GM19099 (cell line): ENCODE measurements around the gene RRAS2.

Experiments
- POLR2A ChIP-seq: IDR thresholded peaks from 3 replicates; pipeline ENCODE4 v1.6.1; 2011; ENCODE audit warnings: low read depth; ENCODE audit not compliant: insufficient read length; ENCODE audit errors: extremely low read depth

The RRAS2 gene

GRCh38 chr11:14306481-14306880 lies 52.5 kb downstream of the RRAS2 start:
- TF ChIP-seq POLR2A, result no peak

- no peak for TF ChIP-seq POLR2A
Observed at GRCh38 chr11:14305649-14306048, 53.3 kb downstream of the RRAS2 start.

- no peak for TF ChIP-seq POLR2A
Observed at GRCh38 chr11:14304601-14305000, 54.4 kb downstream of the RRAS2 start.

- no peak for TF ChIP-seq POLR2A
Observed at GRCh38 chr11:14300661-14301304, 58.2 kb downstream of the RRAS2 start.

GRCh38 chr11:14299921-14300320 lies 59.1 kb downstream of the RRAS2 start:
- no peak for TF ChIP-seq POLR2A

GRCh38 chr11:14290422-14290821 lies 68.6 kb downstream of the RRAS2 start:
- TF ChIP-seq POLR2A, result no peak

GRCh38 chr11:14288189-14288935 lies 70.6 kb downstream of the RRAS2 start:
- TF ChIP-seq POLR2A, result no peak

GRCh38 chr11:14275076-14275475 lies 83.9 kb downstream of the RRAS2 start:
- no peak for TF ChIP-seq POLR2A

DNA sequence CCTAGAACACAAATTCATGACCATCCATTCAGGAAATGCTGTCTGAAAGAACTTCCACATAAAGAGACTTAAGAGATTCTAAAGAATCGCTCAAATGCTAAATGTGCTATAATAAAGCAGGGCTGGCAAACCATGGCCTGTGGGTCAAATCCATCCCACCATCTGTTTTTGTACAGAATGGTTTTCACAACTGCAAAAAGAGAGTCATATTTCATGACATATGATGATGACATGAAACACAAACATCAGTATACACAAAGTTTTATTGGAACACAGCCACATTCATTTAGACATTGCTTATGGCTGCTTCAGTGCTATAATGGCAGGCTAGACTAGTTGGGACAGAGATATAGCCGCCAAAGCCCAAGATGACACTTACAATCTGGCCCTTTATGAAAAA lies 85.1 kb downstream of the RRAS2 start:
- no peak for TF ChIP-seq POLR2A

- no peak for TF ChIP-seq POLR2A
Observed at GRCh38 chr11:14270690-14271542, 88.1 kb downstream of the RRAS2 start.

DNA sequence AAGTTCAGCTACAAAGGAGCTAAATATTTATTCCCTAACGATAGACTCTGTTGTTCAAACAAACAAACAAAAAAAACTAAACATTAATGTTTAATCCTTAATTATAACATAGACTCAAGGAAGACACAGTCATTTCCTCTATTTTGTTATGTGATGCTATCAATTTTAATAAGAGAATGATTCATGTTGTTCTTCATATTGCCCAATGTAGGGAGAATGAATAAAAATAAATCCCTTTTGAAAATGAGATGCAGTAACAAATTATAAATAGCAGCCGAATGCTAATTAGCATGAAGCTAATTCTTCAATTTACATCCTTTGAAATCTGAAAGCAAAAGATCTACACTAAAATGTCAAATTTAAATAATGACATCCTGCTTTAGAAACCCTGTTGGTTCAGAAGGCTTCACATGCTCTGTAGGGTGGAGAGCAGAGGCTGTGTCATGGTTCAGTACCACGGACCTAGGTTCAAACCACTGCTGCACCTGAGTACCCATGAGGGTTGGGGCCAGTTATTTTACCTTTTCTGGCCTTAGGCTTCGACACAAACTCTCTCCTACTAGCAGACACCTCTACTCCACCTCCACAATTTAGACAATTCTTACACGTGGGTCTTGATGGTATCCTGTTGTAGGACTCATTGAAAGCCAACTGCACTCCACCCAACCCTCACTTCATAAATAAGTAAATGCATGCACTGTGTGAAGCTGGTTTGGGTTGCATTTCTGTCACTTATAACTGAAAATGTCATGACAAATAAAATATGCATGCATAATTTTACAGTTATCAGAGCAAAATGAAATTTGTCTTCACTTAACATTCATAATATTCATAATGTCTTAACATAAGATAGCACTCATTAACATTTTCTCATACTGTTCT lies 89.0 kb downstream of the RRAS2 start:
- TF ChIP-seq POLR2A, result no peak

DNA sequence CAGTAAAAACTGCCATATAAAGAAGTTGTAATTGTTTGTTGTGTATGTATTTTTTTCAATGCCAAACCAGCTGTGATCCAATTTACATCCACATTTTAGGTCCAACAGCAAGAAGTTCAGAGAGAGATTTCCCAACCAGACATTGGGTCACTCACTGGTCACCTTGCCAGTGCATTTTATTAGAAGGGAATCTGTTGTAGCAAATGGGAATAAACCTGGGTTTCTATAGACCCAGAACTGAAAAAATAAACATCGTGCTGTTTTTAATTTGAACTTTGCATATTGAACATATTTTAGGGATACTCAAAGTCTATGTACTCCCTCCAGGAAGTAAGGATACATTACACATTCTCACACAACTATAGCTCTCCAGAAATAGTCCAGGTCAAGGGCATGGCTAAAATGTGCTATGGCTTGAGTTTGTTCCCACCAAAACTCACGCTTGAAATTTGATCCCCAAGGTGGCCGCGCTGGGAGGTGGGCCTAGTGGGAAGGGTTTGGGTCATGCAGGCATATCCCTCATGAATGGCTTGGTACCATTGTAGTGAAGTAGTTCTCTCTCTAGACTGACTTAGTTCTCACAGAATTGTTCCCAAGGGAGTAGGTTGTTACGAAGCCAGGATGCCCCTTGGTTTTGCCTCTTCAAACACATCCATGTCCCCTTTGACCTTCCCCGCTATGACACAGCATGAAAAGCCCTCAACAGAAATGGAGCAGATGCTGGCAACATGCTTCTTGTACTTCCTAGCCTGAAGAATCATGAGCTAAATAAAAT lies 90.9 kb downstream of the RRAS2 start:
- no peak for TF ChIP-seq POLR2A

GRCh38 chr11:14266622-14267021 lies 92.4 kb downstream of the RRAS2 start:
- no peak for TF ChIP-seq POLR2A

- TF ChIP-seq POLR2A, result no peak
Observed at GRCh38 chr11:14264966-14265365, 94.0 kb downstream of the RRAS2 start.
